OCI-LY1 (cell line): ENCODE results near the gene COPZ1.
"Not testable (repeated sequence)": the region's sequence is repeated elsewhere in the genome, so short reads cannot be mapped to it uniquely, and the experiment has no call there.

Experiments
- H2AFZ ChIP-seq: fragments of 200-600 bp; sonication (generic), shearing (Covaris generic); 2 replicates; pipeline ENCODE4 v1.6.0; 2014; ENCODE audit warnings: antibody characterized with exemption, mild to moderate bottlenecking, low read length
- H3F3A ChIP-seq: fragments of 200-600 bp; sonication (generic), shearing (Covaris generic); 2 replicates; pipeline ENCODE4 v1.6.0; 2014; ENCODE audit warnings: mild to moderate bottlenecking, antibody characterized with exemption, low read length, moderate library complexity; ENCODE audit not compliant: insufficient read depth
- H3K27ac ChIP-seq: fragments of 200-600 bp; sonication (generic); 2 replicates; pipeline ENCODE4 v1.5.1; 2014; ENCODE audit warnings: low read length, mixed run types, mild to moderate bottlenecking, low read depth; ENCODE audit not compliant: poor library complexity, severe bottlenecking
- H3K27me3 ChIP-seq: fragments of 200-600 bp; sonication (generic); 2 replicates; pipeline ENCODE4 v1.6.0; 2014; ENCODE audit warnings: antibody characterized with exemption, mild to moderate bottlenecking, low read length, moderate library complexity; ENCODE audit not compliant: insufficient read depth
- H3K36me3 ChIP-seq: fragments of 200-600 bp; sonication (generic); 2 replicates; pipeline ENCODE4 v1.6.1; 2014; ENCODE audit warnings: mild to moderate bottlenecking, antibody characterized with exemption, low read length, moderate library complexity, mixed read lengths; ENCODE audit not compliant: insufficient read depth
- H3K4me1 ChIP-seq: fragments of 200-600 bp; sonication (generic); 2 replicates; pipeline ENCODE4 v1.5.1; 2014; ENCODE audit warnings: mild to moderate bottlenecking, low read length, moderate library complexity; ENCODE audit not compliant: insufficient read depth, severe bottlenecking
- H3K4me2 ChIP-seq: fragments of 200-600 bp; sonication (generic), shearing (Covaris generic); 2 replicates; pipeline ENCODE4 v1.6.1; 2014; ENCODE audit warnings: low read length
- H3K4me3 ChIP-seq: fragments of 200-600 bp; sonication (generic); 2 replicates; pipeline ENCODE4 v1.5.1; 2014; ENCODE audit warnings: low read length, low read depth, mild to moderate bottlenecking, mixed read lengths; ENCODE audit not compliant: poor library complexity, severe bottlenecking
- H3K79me2 ChIP-seq: fragments of 200-600 bp; shearing (Covaris generic); 2 replicates; pipeline ENCODE4 v1.6.1; 2016; ENCODE audit warnings: mixed run types, low read length, mixed read lengths; ENCODE audit not compliant: insufficient read depth
- H3K9ac ChIP-seq: fragments of 200-600 bp; sonication (generic), shearing (Covaris generic); 2 replicates; pipeline ENCODE4 v1.6.1; 2014; ENCODE audit warnings: mild to moderate bottlenecking, low read length, mixed read lengths
- H3K9me2 ChIP-seq: fragments of 200-600 bp; sonication (generic), shearing (Covaris generic); 2 replicates; pipeline ENCODE4 v1.6.1; 2014; ENCODE audit warnings: low read depth, mild to moderate bottlenecking, low read length, mixed read lengths
- H3K9me3 ChIP-seq: fragments of 200-600 bp; shearing (Covaris generic); 2 replicates; pipeline ENCODE4 v1.6.1; 2014; ENCODE audit warnings: low read length, mixed read lengths
- H4K20me1 ChIP-seq: fragments of 200-600 bp; sonication (generic), shearing (Covaris generic); 2 replicates; pipeline ENCODE4 v1.6.0; 2016; ENCODE audit warnings: mild to moderate bottlenecking, low read length; ENCODE audit not compliant: insufficient read depth
- EZH2 ChIP-seq: fragments of 200-600 bp; sonication (generic), shearing (Covaris generic); IDR thresholded peaks from 2 replicates; pipeline ENCODE4 v1.8.0; 2017; ENCODE audit warnings: borderline replicate concordance, mixed run types, mild to moderate bottlenecking, antibody characterized with exemption, low read length, moderate library complexity, mixed read lengths
- TF ChIP-seq, protein P1 (sequence below): fragments of 200-600 bp; sonication (generic), shearing (Covaris generic); IDR thresholded peaks from 2 replicates; pipeline ENCODE4 v1.5.1; 2017; ENCODE audit warnings: mild to moderate bottlenecking, antibody characterized with exemption, low read length, moderate library complexity, mixed read lengths

The COPZ1 gene

GRCh38 chr12:54352891-54353874 is 28.3 kb downstream of the COPZ1 start:
- H3K36me3 ChIP-seq = peaks cover 30% of the 10 kb centered on the region
- H3F3A ChIP-seq = no peaks in the 10 kb centered on the region
- H3K4me2 ChIP-seq = no peak overlapping the region
- no peak overlapping the region for H3K27ac ChIP-seq
- H3K27me3 ChIP-seq = no peaks in the 10 kb centered on the region
- peaks cover 16% of the 10 kb centered on the region for H3K4me1 ChIP-seq
- H3K4me3 ChIP-seq = no peak overlapping the region
- H3K79me2 ChIP-seq = no peaks in the 10 kb centered on the region
- TF ChIP-seq, protein P1, sequence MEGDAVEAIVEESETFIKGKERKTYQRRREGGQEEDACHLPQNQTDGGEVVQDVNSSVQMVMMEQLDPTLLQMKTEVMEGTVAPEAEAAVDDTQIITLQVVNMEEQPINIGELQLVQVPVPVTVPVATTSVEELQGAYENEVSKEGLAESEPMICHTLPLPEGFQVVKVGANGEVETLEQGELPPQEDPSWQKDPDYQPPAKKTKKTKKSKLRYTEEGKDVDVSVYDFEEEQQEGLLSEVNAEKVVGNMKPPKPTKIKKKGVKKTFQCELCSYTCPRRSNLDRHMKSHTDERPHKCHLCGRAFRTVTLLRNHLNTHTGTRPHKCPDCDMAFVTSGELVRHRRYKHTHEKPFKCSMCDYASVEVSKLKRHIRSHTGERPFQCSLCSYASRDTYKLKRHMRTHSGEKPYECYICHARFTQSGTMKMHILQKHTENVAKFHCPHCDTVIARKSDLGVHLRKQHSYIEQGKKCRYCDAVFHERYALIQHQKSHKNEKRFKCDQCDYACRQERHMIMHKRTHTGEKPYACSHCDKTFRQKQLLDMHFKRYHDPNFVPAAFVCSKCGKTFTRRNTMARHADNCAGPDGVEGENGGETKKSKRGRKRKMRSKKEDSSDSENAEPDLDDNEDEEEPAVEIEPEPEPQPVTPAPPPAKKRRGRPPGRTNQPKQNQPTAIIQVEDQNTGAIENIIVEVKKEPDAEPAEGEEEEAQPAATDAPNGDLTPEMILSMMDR = no peak
- TF ChIP-seq EZH2 = no peak
- no peaks in the 10 kb centered on the region for H3K9me2 ChIP-seq
- no peaks in the 10 kb centered on the region for H3K9me3 ChIP-seq
- H3K9ac ChIP-seq = no peak overlapping the region
- H2AFZ ChIP-seq = no peak overlapping the region
- H4K20me1 ChIP-seq = no peaks in the 10 kb centered on the region

DNA sequence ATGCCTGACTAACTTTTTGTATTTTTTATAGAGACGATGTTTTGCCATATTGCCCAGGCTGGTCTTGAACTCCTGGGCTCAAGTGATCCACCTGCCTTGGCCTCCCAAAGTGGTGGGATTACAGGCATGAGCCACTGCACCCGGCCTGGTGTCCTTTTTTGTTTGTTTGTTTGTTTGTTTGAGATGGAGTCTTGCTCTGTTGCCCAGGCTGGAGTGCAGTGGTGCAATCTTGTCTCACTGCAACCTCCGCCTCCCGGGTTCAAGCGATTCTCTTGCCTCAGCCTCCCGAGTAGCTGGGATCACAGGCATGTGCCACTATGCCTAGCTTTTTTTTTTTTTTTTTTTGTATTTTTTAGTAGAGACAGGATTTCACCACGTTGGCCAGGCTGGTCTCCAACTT is 29.3 kb downstream of the COPZ1 start:
- not testable (repeated sequence) for H3K27me3 ChIP-seq, H4K20me1 ChIP-seq, H3F3A ChIP-seq, H3K9ac ChIP-seq, H3K4me2 ChIP-seq, H2AFZ ChIP-seq, H3K9me3 ChIP-seq, H3K4me3 ChIP-seq, H3K79me2 ChIP-seq, H3K27ac ChIP-seq, H3K9me2 ChIP-seq
- peaks cover 23% of the 10 kb centered on the region for H3K4me1 ChIP-seq
- peaks cover 24% of the 10 kb centered on the region for H3K36me3 ChIP-seq

GRCh38 chr12:54355104-54355815 is 30.3 kb downstream of the COPZ1 start:
- TF ChIP-seq, protein P1 = no peak
- no peak for TF ChIP-seq EZH2
- Histone ChIP-seq H2AFZ (no peak overlapping the region), H3K79me2 (no peaks in the 10 kb centered on the region), H3K27me3 (no peaks in the 10 kb centered on the region), H3K9me2 (no peaks in the 10 kb centered on the region), H3K9ac (no peak overlapping the region), H3K4me3 (no peak overlapping the region), H4K20me1 (no peaks in the 10 kb centered on the region), H3K27ac (no peak overlapping the region), H3F3A (no peaks in the 10 kb centered on the region), H3K9me3 (no peaks in the 10 kb centered on the region), H3K36me3 (peaks cover 14% of the 10 kb centered on the region), H3K4me2 (no peak overlapping the region), H3K4me1 (peaks cover 30% of the 10 kb centered on the region)
